ENCODE results near the gene DLK1.
A peak's percentile ranks its signal among the peaks of the same experiment; 100 is the strongest.

Gene DLK1

GRCh38 chr14:100694579-100695422 is 31.9 kb upstream of the DLK1 start:
- no peak for DNase-seq

GRCh38 chr14:100695423-100695738 is 31.3 kb upstream of the DLK1 start:
- no peak for DNase-seq

- no peak for DNase-seq
Measured at GRCh38 chr14:100696008-100696407, 30.7 kb upstream of the DLK1 start.

- DNase-seq, result peak; percentile 52
Measured at GRCh38 chr14:100696590-100696989, 30.1 kb upstream of the DLK1 start.

- DNase-seq, result no peak
Measured at GRCh38 chr14:100698066-100698465, 28.6 kb upstream of the DLK1 start.

- peak; percentile 72 for DNase-seq
Measured at GRCh38 chr14:100698666-100699448, 27.8 kb upstream of the DLK1 start.

- DNase-seq, result no peak
Measured at GRCh38 chr14:100701314-100701713, 25.4 kb upstream of the DLK1 start.

- no peak for DNase-seq
Measured at GRCh38 chr14:100702590-100702989, 24.1 kb upstream of the DLK1 start.

GRCh38 chr14:100703386-100704220 is 23.1 kb upstream of the DLK1 start:
- no peak for DNase-seq

- DNase-seq, result no peak
Measured at GRCh38 chr14:100706200-100706599, 20.5 kb upstream of the DLK1 start.

GRCh38 chr14:100706860-100707259 is 19.8 kb upstream of the DLK1 start:
- no peak for DNase-seq

- no peak for DNase-seq
Measured at GRCh38 chr14:100708425-100709288, 18.0 kb upstream of the DLK1 start.

- DNase-seq, result peak; percentile 66
Measured at GRCh38 chr14:100709289-100710284, 17.1 kb upstream of the DLK1 start.

- no peak for DNase-seq
Measured at GRCh38 chr14:100710391-100710790, 16.3 kb upstream of the DLK1 start.

GRCh38 chr14:100710826-100711462 is 15.7 kb upstream of the DLK1 start:
- DNase-seq, result no peak

- peak; percentile 86 for DNase-seq
Measured at GRCh38 chr14:100711493-100711892, 15.2 kb upstream of the DLK1 start.

GRCh38 chr14:100712490-100712889 is 14.2 kb upstream of the DLK1 start:
- no peak for DNase-seq

GRCh38 chr14:100713705-100714104 is 13.0 kb upstream of the DLK1 start:
- DNase-seq, result no peak

GRCh38 chr14:100714258-100714892 is 12.3 kb upstream of the DLK1 start:
- peak; percentile 80 for DNase-seq

GRCh38 chr14:100715332-100715731 is 11.4 kb upstream of the DLK1 start:
- DNase-seq, result no peak

Data from hematopoietic multipotent progenitor cell treated with erythropoietin and hydrocortisone succinate and interleukin-3 and kit ligand, for 4 days (in vitro differentiated cells).